GM12878 (cell line): ENCODE measurements around the gene ADPRHL1. TPM values are rescaled to one million over a fixed set of nuclear protein-coding genes. Genes with fewer than 3 reads are reported as not detected.

Source experiments
- ATAC-seq: fragments of 200-7000 bp; cut with Tn5 transposase; 3 replicates; pipeline ENCODE4 v1.9.1; 2020; ENCODE audit warnings: mild to moderate bottlenecking, moderate library complexity
- BruUV-seq: library from RNA; stranded (reverse); fragments of 400-500 nt; replicated peaks from 2 replicates; lab custom pipeline; 2021; lab: Mats Ljungman, UMichigan
- CTCF ChIA-PET: fragments of 300-600 bp; sonication (Branson Sonifier 250); formaldehyde crosslinking; extraction: SDS; loops from one replicate; lab custom pipeline; 2021; ENCODE audit warnings: inconsistent platforms; lab: Yijun Ruan, JAX
- POLR2A ChIA-PET: fragments of 350-600 bp; formaldehyde crosslinking; extraction: SDS; loops from one replicate; lab custom pipeline; 2021; ENCODE audit warnings: inconsistent platforms; lab: Charles Lee
- RAD21 ChIA-PET: fragments of 300-600 bp; sonication (Branson Sonifier 250); formaldehyde crosslinking; loops from one replicate; lab custom pipeline; 2023; ENCODE audit warnings: antibody characterized with exemption; ENCODE audit not compliant: unreplicated experiment; lab: Charles Lee
- SMC1A ChIA-PET: fragments of 300-600 bp; sonication (Branson Sonifier 250); formaldehyde crosslinking; loops from one replicate; lab custom pipeline; 2023; ENCODE audit not compliant: unreplicated experiment, uncharacterized antibody; lab: Charles Lee
- DNase-seq: peaks from one replicate; pipeline ENCODE4 v3.0.0-alpha.2; 2011; ENCODE audit warnings: low read depth, low spot score
- FAIRE-seq: peaks from 3 replicates; lab custom pipeline; 2011; peaks lifted over from hg19 to GRCh38; lab: Jason Lieb, UNC
- H2AFZ ChIP-seq: 2 replicates; pipeline ENCODE4 v1.6.0; 2011; ENCODE audit warnings: low read depth, low read length, control low read depth; ENCODE audit not compliant: control insufficient read depth
- H3K27ac ChIP-seq: 2 replicates; pipeline ENCODE4 v1.5.1; 2011; ENCODE audit warnings: control low read depth; ENCODE audit not compliant: control insufficient read depth, insufficient read depth
- H3K27me3 ChIP-seq, 2 experiments: replicated peaks in 1 of 2; 2 replicates each; pipeline versions ENCODE4 v1.6.0 to v1.6.1; 2011; ENCODE audit warnings: low read length in 1 of 2; ENCODE audit not compliant: control insufficient read depth in 2 of 2, insufficient read depth in 2 of 2
- H3K36me3 ChIP-seq, 2 experiments: 2 replicates each; pipeline ENCODE4 v1.5.1; 2011; ENCODE audit warnings: low read length in 1 of 2; ENCODE audit not compliant: control insufficient read depth in 2 of 2, insufficient read depth in 2 of 2
- H3K4me1 ChIP-seq: 2 replicates; pipeline ENCODE4 v1.6.1; 2011; ENCODE audit warnings: mild to moderate bottlenecking, low read length, moderate library complexity, mixed read lengths; ENCODE audit not compliant: control insufficient read depth, insufficient read depth
- H3K4me2 ChIP-seq: 2 replicates; pipeline ENCODE4 v1.6.0; 2011; ENCODE audit warnings: control low read depth; ENCODE audit not compliant: control insufficient read depth, insufficient read depth
- H3K4me3 ChIP-seq: fragments of 200-600 bp; sonication (generic); 2 replicates; pipeline ENCODE4 v1.5.1; 2016
- H3K79me2 ChIP-seq: 2 replicates; pipeline ENCODE4 v1.6.0; 2011; ENCODE audit warnings: low read length; ENCODE audit not compliant: control insufficient read depth, insufficient read depth
- H3K9ac ChIP-seq: 2 replicates; pipeline ENCODE4 v1.8.0; 2011; ENCODE audit warnings: low read length, control low read depth, mixed read lengths; ENCODE audit not compliant: control insufficient read depth, insufficient read depth
- H3K9me3 ChIP-seq: replicated peaks from 3 replicates; pipeline ENCODE4 v1.5.1; 2011; ENCODE audit warnings: mild to moderate bottlenecking, low read length; ENCODE audit not compliant: control insufficient read depth, insufficient read depth
- H4K20me1 ChIP-seq: 2 replicates; pipeline ENCODE4 v1.6.0; 2011; ENCODE audit not compliant: control insufficient read depth, insufficient read depth
- BACH1 ChIP-seq: fragments of 450-650 bp; IDR thresholded peaks from 2 replicates; pipeline ENCODE4 v1.6.1; 2017; ENCODE audit warnings: mild to moderate bottlenecking, borderline replicate concordance
- FOXK2 ChIP-seq: fragments of 450-650 bp; IDR thresholded peaks from 2 replicates; pipeline ENCODE4 v1.6.1; 2017; ENCODE audit warnings: mild to moderate bottlenecking, moderate library complexity
- MEF2A ChIP-seq: IDR thresholded peaks from 2 replicates; pipeline ENCODE4 v1.6.1; 2011; ENCODE audit warnings: low read depth, mild to moderate bottlenecking, low read length, moderate library complexity; ENCODE audit not compliant: insufficient read depth
- MEF2B ChIP-seq: fragments of 450-650 bp; IDR thresholded peaks from 2 replicates; pipeline ENCODE4 v1.6.1; 2018; ENCODE audit warnings: mild to moderate bottlenecking, moderate library complexity; ENCODE audit not compliant: partially characterized antibody, poor library complexity, severe bottlenecking
- MLLT1 ChIP-seq: fragments of 450-650 bp; IDR thresholded peaks from 2 replicates; pipeline ENCODE4 v1.6.1; 2016; ENCODE audit warnings: mild to moderate bottlenecking
- NFYB ChIP-seq: IDR thresholded peaks from 2 replicates; pipeline ENCODE4 v1.6.1; 2011; ENCODE audit warnings: low read depth, mild to moderate bottlenecking, low read length, improper control_type of control experiment, moderate library complexity; ENCODE audit not compliant: insufficient read depth
- RCOR1 ChIP-seq: conservative IDR thresholded peaks from 2 replicates; pipeline ENCODE4 v1.6.1; 2012; ENCODE audit warnings: low read depth, low read length, improper control_type of control experiment
- SKIL ChIP-seq: fragments of 450-650 bp; IDR thresholded peaks from 2 replicates; pipeline ENCODE4 v1.6.1; 2017; ENCODE audit warnings: mild to moderate bottlenecking, low read depth, inconsistent platforms; ENCODE audit not compliant: poor library complexity, severe bottlenecking
- TCF12 ChIP-seq: IDR thresholded peaks from 2 replicates; pipeline ENCODE4 v1.6.1; 2011; ENCODE audit warnings: low read depth, mild to moderate bottlenecking, low read length
- WGBS: methylation state at CpG from one replicate; pipeline ENCODE4 v1.1.6; 2016; ENCODE audit warnings: low lambda C conversion rate; ENCODE audit not compliant: insufficient replicate concordance, insufficient coverage; ENCODE audit errors: missing lambda C conversion rate; 5-methylcytosine and 5-hydroxymethylcytosine counted together
- in situ Hi-C: fragments of 300-500 bp; cut with MboI; formaldehyde crosslinking; loops from 9 replicates; pipeline ENCODE4 v1.14.3; 2018; ENCODE audit warnings: mixed read lengths
- intact Hi-C: fragments of 100-400 bp; cut with micrococcal nuclease; formaldehyde crosslinking; loops from one replicate; pipeline ENCODE4 v1.14.2; 2022; ENCODE audit not compliant: unreplicated experiment
- polyA plus RNA-seq, 11 experiments: library from polyadenylated mRNA; depleted of rRNA in 4 of 11; unstranded in 6 of 11; stranded (reverse) in 5 of 11; fragments of >200 nt; fragmentation: Nextera tagmentation in 4 of 11; fragmentation: Illumina TruSeq in 1 of 11; extraction: Ambion mirVana in 4 of 11; extraction: Trizol in 1 of 11; gene quantifications; 1 replicate in 1 of 11; 2 replicates in 10 of 11; pipeline versions ENCODE4 v1.2.1 to v1.2.3, GENCODE V29; 2011 to 2016; ENCODE audit warnings: inconsistent platforms in 2 of 11, missing spikeins in 2 of 11, low read depth in 1 of 11
- total RNA-seq, 4 experiments: library from RNA; depleted of rRNA in 3 of 4; stranded (reverse); fragments of >200 nt in 3 of 4; fragmentation: Illumina TruSeq in 1 of 4; extraction: Trizol in 1 of 4; gene quantifications; 2 replicates each; pipeline versions ENCODE4 v1.2.1 to v1.2.3, GENCODE V29; 2013 to 2021

ADPRHL1 gene
- total and polyA plus RNA-seq, 10 of the 15 experiments (the other 5 are each of a cell fraction or from before 2014, with no cell fraction given): 0.05 to 1.9 (median 1.0) TPM

- no peak for TF ChIP-seq FOXK2
- no peak for TF ChIP-seq MEF2A
- peak; percentile 64; the same call in 1 of the 2 replicates for TF ChIP-seq BACH1
- no peak for TF ChIP-seq RCOR1
- no peak for TF ChIP-seq NFYB
- no peak for TF ChIP-seq TCF12
- TF ChIP-seq SKIL: no peak
Observed at GRCh38 chr13:113493315-113493951, 40.1 kb upstream of the ADPRHL1 start (continued).

- Histone ChIP-seq H3K27me3 (no peaks in the 10 kb centered on the region), H4K20me1 (no peaks in the 10 kb centered on the region), H3K9ac (peak overlapping the region; percentile 75), H3K36me3 (peaks cover 3 to 14% of the 10 kb centered on the region in 2 experiments; a peak in 3 of 4 replicates), H2AFZ (no peak overlapping the region), H3K9me3 (no peaks in the 10 kb centered on the region), H3K27ac (no peak overlapping the region), H3K4me2 (peak overlapping the region; percentile 52), H3K4me1 (peaks cover 26% of the 10 kb centered on the region), H3K4me3 (peak overlapping the region; percentile 68), H3K79me2 (peaks cover 68% of the 10 kb centered on the region)
- ATAC-seq (no peak), DNase-seq (no peak), FAIRE-seq (no peak)
- no peak for TF ChIP-seq MEF2B
- 0 out of 2 replicates have a peak, but pooled peaks have one; percentile 9 for TF ChIP-seq MLLT1
- ChIA-PET RAD21 (no interaction called here), SMC1A (no interaction called here), POLR2A (no interaction called here), CTCF (no interaction called here)
- in situ Hi-C loops: no loop called here
- intact Hi-C loops: loop anchor here (5.0 kb wide), 2 partner anchors 95 to 195 kb away; partner anchors contain the start of gene LAMP1
- WGBS: 61% methylated on average over 9 of the region's 9 CpGs
- BruUV-seq: no TSS peak
Observed at GRCh38 chr13:113491982-113492381, 38.7 kb upstream of the ADPRHL1 start.
